ENCODE results near the gene PLOD2. TPM values are rescaled to one million over a fixed set of nuclear protein-coding genes. Genes with fewer than 3 reads are reported as not detected.

PLOD2 gene
- total and polyA plus RNA-seq, 12 donors: 12.5 to 44.6 (median 16.8) TPM

DNA sequence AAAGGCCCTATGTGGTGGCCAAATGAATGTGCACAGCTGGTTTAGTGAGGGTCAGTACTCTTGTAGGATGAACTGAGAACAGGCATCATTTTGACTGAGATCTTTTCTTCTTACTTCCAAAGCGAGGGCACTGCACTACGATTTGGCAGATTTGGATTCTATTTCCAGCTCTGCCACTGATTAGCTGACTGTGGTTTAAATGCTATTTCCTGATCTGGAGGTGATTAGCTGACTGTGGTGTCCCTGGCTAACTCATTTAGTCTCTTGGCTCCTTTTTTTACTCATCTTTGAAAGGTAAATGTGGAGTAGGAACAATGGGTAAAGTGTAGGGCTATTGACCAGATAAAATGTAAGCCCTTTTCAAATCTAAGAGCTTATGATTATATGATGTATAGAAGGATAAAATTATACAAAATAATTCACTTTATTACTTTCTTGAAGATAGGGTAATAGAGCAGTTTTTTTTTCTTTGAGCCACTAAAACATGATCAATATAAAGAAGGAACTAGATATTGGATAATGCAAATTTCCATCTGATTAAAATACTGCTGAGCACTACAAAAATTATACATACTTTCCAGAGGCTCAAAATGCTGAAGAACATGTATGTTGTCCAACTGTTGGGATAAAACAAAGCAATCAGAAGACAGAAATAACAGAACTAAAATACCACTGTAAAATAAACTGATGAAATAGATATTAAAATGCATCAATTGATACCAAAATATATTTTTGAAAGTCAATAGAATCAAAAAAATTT, 39.7 kb upstream of the PLOD2 start:
- DNase-seq: no peak
- intact Hi-C loops (cut with DNase I): no loop called here

GRCh38 chr3:146199762-146200161, 38.8 kb upstream of the PLOD2 start:
- no peak for TF ChIP-seq CTCF (IDR thresholded peaks at IDR 0.05)
- 80% methylated on average over 5 of the region's 5 CpGs for WGBS, 2 donors
- intact Hi-C loops (cut with DNase I): no loop called here
- Histone ChIP-seq H3K4me1 (peaks cover 0 to 36% (median 18%) of the 10 kb centered on the region in 9 donors), H3K27ac (no peak overlapping the region), H3K9me3 (no peaks in the 10 kb centered on the region), H3K27me3 (no peaks in the 10 kb centered on the region), H3K36me3 (peaks cover 0 to 45% (median 0%) of the 10 kb centered on the region in 9 donors), H3K4me3 (no peak overlapping the region)
- DNase-seq (no peak), ATAC-seq (no peak)

More for the DNA sequence above, 39.7 kb upstream of the PLOD2 start:
- peaks cover 0 to 28% (median 11%) of the 10 kb centered on the region in 9 donors for H3K4me1 ChIP-seq
- 37 to 41% methylated on average over 2 of the region's 2 CpGs for WGBS, 2 donors
- no peaks in the 10 kb centered on the region for H3K9me3 ChIP-seq
- TF ChIP-seq CTCF (IDR thresholded peaks at IDR 0.05): no peak
- no peaks in the 10 kb centered on the region for H3K27me3 ChIP-seq
- no peak overlapping the region for H3K27ac ChIP-seq
- H3K36me3 ChIP-seq: peaks cover 0 to 47% (median 3%) of the 10 kb centered on the region in 9 donors
- ATAC-seq: no peak
- no peak overlapping the region for H3K4me3 ChIP-seq

GRCh38 chr3:146196789-146197188, 35.8 kb upstream of the PLOD2 start:
- Histone ChIP-seq H3K36me3 (peaks cover 0 to 41% (median 0%) of the 10 kb centered on the region in 9 donors), H3K4me3 (no peak overlapping the region), H3K27me3 (no peaks in the 10 kb centered on the region), H3K9me3 (no peaks in the 10 kb centered on the region), H3K4me1 (peaks cover 0 to 40% (median 19%) of the 10 kb centered on the region in 9 donors), H3K27ac (no peak overlapping the region)
- DNase-seq (no peak), ATAC-seq (no peak)
- intact Hi-C loops (cut with DNase I): no loop called here
- WGBS, 2 donors: 80 to 87% methylated on average over 2 of the region's 2 CpGs
- no peak for TF ChIP-seq CTCF (IDR thresholded peaks at IDR 0.05)

- Histone ChIP-seq H3K27me3 (no peaks in the 10 kb centered on the region), H3K4me1 (peaks cover 0 to 38% (median 19%) of the 10 kb centered on the region in 9 donors), H3K36me3 (peaks cover 0 to 45% (median 0%) of the 10 kb centered on the region in 9 donors), H3K4me3 (no peak overlapping the region), H3K27ac (peak overlapping the region in 2 of 10 donors; percentile 24 to 32), H3K9me3 (no peaks in the 10 kb centered on the region)
- intact Hi-C loops (cut with DNase I): no loop called here
- TF ChIP-seq CTCF (IDR thresholded peaks at IDR 0.05): no peak
- no peak for DNase-seq
- ATAC-seq: peak in 3 of 8 donors; percentile 28 to 71 (median 55)
- 12 to 21% methylated on average over 4 of the region's 4 CpGs for WGBS, 2 donors
These were observed 34.6 kb upstream of the PLOD2 start for GRCh38 chr3:146195605-146196004.
